GM19099 (cell line): Measurements from ENCODE around the gene XPC.

ENCODE experiments used
- POLR2A ChIP-seq: IDR thresholded peaks from 3 replicates; pipeline ENCODE4 v1.6.1; 2011; ENCODE audit warnings: low read depth; ENCODE audit not compliant: insufficient read length; ENCODE audit errors: extremely low read depth

The XPC gene

DNA sequence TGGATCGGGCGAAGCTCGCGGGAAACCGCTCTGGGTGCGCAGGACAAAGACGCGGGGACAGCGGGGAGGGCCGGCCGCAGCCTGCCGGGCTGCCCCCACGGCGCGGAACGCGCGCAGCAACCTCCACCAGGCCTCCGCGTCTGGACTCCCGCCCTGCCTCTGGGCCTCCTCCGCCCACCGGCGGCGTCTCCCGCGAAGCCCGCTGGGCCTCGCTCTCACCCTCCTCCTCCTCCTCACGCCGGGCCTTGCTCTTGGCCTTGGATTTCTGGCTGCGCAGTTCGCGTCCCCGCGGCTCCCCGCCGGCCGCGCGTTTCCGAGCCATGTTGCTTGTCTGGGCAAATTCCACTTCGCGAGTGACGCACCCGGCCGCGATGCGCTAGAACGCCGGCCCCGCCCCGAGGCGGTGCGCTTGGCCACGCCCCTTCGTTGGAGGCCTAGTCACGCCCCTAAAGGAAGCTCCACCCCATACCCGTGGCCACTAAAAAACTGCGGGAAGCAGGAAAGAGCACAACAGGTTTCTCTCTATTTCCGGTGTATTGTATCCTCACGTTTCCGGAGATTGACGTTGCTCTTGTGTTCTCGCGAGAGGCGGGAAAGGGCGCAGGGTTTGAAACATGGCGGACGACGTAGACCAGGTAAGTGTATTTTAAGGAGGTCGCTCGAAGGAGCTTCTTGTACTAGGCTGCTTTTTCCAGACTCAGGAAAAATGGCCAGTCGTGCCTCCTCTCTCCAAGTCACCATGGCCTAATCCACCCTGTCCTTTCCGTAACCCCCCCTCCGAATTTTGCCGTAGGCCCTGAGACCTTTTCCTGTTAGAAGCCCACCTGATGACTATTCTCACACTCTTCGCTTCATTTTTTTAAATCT lies at the start of gene XPC, which contains the start of gene LSM3:
Gene XPC (minus strand): TSS at position 355 of the 867 bp plus-strand sequence. CDS start 33 bp downstream, at position 322.
Gene LSM3 (plus strand): TSS at position 571 of the 867 bp plus-strand sequence. CDS start 44 bp downstream, at position 615.
- TF ChIP-seq POLR2A, result peak; percentile 91

- TF ChIP-seq POLR2A, result no peak
Observed at GRCh38 chr3:14227856-14228255, 49.5 kb upstream of the XPC start.

GRCh38 chr3:14225421-14225820 lies 47.0 kb upstream of the XPC start:
- TF ChIP-seq POLR2A, result no peak

DNA sequence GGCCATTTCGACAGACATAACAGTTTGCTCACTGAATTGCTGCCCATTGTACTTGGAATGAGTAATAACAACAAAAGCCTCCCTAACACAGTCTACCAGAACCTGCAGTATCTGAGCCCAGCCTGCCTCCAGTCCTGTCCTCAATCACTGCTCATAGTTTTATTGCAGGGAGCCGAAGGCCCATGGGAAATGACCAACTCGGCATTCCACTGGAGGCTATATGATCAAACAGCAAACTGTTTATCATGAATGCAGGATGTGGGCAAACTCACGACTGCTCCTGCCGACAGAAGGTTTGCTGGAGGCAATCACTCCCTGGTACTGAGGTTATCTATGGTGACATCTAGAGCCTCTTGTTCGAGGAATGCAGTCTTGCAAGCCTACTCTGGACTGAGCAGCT lies 46.5 kb upstream of the XPC start:
- TF ChIP-seq POLR2A, result no peak

DNA sequence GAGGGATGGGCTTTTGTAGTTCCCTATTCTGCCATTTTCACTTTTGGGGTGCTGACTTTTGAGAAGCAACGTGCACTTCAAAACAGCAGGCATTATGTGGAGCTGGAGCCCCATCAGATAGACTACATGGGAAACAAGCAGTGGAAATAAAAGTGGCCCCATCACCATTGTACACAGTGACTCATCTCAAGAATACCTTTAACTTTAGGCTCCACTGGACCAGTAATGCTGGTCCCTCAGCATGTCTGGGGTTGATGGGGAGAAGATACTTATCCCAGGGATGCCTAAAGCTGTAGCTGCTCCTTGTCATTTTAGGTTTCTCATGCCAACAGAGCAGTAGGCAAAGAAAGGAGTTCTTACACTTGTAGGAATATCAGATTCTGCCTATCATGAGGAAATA lies 45.2 kb upstream of the XPC start:
- no peak for TF ChIP-seq POLR2A

DNA sequence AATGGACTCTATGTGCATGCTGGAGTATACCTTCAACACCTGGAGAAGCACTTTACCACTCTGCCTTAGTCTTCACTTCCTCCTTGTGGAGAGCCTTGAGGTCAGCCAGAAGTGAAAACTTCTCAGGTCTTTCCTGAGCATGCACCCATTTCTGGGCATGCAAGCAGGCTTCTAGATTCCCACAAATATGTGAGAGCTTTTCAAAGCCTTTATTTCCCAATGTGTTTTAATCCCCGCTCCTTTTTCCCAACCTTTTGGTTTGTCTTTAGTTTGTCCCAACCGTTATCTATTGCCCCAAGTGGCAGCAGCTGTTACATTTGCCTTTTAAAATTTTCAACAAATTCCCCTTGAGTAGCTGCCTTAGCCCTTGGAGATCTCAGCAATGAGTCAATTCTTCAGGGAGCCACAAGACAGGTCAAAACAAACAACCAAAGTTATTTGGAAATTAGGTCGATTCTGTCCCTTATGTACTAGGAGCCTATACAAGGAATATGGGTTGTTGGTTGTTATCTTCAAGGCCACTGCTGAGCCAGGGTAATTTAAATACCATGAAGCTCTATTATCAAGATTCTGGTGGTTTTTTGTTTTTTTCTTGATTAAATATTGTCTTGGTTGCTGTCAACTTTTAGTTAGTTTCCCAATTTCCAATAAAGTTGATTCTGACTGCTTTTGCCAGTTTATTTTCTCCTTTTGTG lies 44.6 kb upstream of the XPC start:
- no peak for TF ChIP-seq POLR2A

DNA sequence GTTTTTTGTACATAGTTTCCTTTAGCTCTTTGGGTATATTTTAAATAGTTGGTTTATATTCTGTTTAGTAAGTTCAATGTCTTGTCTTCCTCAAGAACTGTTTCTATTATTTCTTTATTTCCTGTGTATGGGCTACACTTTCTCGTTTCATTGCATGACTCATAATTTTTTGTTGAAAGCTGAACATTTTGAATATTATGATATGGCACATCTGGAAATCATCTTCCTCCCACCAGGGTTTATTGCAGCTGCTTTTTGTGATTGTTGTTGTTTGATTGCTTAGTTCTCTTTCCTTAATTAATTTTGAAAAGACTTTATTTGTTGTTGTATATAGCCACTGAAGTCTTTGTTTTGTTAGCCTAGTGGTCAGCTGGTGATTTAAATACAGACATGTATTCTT lies 44.1 kb upstream of the XPC start:
- no peak for TF ChIP-seq POLR2A

GRCh38 chr3:14221902-14222301 lies 43.5 kb upstream of the XPC start:
- TF ChIP-seq POLR2A, result no peak

DNA sequence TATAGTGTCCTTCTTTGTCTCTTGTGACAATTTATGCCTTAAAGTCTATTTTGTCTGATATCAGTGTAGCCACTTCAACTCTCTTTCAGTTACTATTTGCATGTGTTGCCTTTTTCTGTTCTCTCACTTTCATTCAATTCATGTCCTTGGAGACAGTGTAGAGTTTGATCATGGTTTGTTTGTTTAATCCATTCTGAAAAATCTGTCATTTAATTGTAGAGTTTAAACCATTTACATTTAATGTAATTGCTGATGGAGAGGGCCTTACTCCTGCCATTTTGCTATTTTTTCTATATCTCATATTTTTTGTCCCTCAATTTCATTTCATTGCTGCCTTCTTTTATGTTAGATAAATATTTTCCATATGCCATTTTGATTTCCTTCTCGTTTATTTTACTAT lies 42.5 kb upstream of the XPC start:
- TF ChIP-seq POLR2A, result no peak

- TF ChIP-seq POLR2A, result no peak
Observed at GRCh38 chr3:14218355-14218754, 40.0 kb upstream of the XPC start.

DNA sequence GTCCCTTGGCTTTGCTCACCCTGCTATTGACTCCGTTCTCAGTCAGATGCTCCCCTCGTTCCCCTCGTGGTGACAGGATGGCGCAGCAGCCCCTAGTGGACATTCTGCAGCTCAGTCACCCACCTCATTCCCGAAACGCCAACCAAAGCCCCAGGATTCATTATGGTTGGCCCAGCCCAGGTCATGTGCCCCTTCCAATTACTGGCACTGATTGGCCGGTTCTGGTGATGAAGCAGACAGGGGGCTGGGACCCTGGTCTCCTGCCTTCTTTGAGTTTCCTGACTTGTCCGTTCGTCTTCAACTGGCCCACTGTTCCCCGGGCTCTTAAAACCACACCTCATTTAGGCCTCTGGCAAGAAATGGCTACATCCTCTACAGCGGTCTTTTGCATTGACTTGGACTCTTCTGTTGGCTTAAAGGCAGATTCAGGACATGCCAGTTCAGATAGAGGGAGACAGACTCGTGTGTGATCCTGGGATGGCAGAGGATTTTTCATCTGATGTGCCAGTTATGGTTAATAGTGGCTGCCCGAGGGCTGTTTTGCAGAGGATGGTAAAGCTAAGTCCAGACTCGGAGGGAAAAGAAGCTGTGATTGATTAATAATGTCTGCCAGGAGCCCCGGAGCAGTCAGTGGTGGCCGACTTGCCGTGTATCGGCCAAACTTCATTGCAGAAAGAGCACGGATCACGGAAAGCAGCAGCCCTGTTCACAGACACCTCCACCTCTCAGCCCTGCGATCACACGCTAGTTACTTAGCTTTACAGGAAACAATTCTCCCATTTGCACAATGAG lies 38.1 kb upstream of the XPC start:
- no peak for TF ChIP-seq POLR2A

DNA sequence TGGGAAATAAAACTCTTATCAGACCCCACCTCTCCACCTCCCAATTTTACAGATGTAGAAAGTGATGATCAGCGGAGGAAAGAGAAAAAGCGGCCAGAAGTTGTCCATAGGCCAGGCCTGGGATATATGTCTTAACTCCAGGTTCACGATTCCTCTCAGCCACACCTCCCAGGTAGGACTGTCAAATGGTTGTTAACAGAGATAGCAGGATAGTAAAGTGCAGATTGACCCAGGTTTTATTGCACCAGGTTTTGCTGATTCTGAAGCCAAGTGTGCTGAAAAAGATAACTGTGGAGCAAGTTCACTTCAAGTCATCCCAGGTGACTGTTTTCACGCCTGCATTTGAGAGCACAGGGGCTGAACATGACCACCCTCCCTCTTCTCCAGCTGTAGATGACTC lies 36.4 kb upstream of the XPC start:
- TF ChIP-seq POLR2A, result no peak

- no peak for TF ChIP-seq POLR2A
Observed at GRCh38 chr3:14213066-14213774, 34.8 kb upstream of the XPC start.

DNA sequence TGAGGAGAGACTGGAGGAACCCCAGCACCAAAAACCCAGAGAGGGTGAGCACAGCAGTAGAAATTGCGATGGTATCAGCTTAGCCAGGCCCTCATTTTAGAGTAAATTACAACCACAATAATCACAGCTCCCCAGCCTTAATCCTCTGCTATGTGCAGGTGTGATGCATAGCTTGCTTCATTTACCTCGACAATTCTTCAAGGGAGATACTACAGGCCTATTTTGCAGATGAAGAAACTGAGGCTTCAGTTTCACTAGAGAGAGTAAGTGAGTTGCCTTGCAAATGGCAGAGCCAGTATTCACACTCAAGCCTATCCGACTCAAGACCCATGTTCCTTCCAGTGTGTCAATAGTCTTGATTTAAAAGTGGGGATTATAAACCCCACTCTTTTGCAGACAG lies 33.6 kb upstream of the XPC start:
- no peak for TF ChIP-seq POLR2A

GRCh38 chr3:14211621-14212020 lies 33.2 kb upstream of the XPC start:
- no peak for TF ChIP-seq POLR2A
